SK-N-SH treated with all-trans-retinoic acid at 6 μM for 48 hours (cell line): ENCODE measurements around the gene TMEM130.

ENCODE experiments used
- ATAC-seq: fragments of 200-7000 bp; cut with Tn5 transposase; 3 replicates; pipeline ENCODE4 v1.9.1; 2020; ENCODE audit warnings: mild to moderate bottlenecking, moderate library complexity
- ARNTL ChIP-seq: fragments of 450-650 bp; formaldehyde crosslinking; IDR thresholded peaks from 2 replicates; pipeline ENCODE4 v1.5.0; 2020; ENCODE audit warnings: low read depth, mild to moderate bottlenecking, moderate library complexity, borderline replicate concordance
- BACH2 ChIP-seq: fragments of 250-450 bp; sonication (Bioruptor Pico); IDR thresholded peaks from 2 replicates; pipeline ENCODE4 v1.9.0; 2021; ENCODE audit warnings: mild to moderate bottlenecking, borderline replicate concordance
- CREB5 ChIP-seq: fragments of 250-450 bp; sonication (Bioruptor Pico); IDR thresholded peaks from 2 replicates; pipeline ENCODE4 v1.5.1; 2020; ENCODE audit warnings: low read depth, mild to moderate bottlenecking, moderate library complexity
- CSDC2 ChIP-seq: fragments of 250-450 bp; sonication (Bioruptor Pico); IDR thresholded peaks from 2 replicates; pipeline ENCODE4 v1.5.0; 2020; ENCODE audit warnings: mild to moderate bottlenecking, moderate library complexity
- ESRRG ChIP-seq: fragments of 250-450 bp; sonication (Bioruptor Pico); IDR thresholded peaks from 2 replicates; pipeline ENCODE4 v1.6.1; 2021; ENCODE audit warnings: mild to moderate bottlenecking
- GLIS3 ChIP-seq: fragments of 250-450 bp; sonication (Bioruptor Pico); IDR thresholded peaks from 2 replicates; pipeline ENCODE4 v1.5.0; 2020; ENCODE audit warnings: mild to moderate bottlenecking, moderate library complexity
- ISL1 ChIP-seq: fragments of 250-450 bp; sonication (Bioruptor Pico); IDR thresholded peaks from 2 replicates; pipeline ENCODE4 v2.1.2; 2022; ENCODE audit warnings: mild to moderate bottlenecking, moderate library complexity
- PATZ1 ChIP-seq: fragments of 250-450 bp; sonication (Bioruptor Pico); IDR thresholded peaks from 2 replicates; pipeline ENCODE4 v1.8.0; 2020; ENCODE audit warnings: mild to moderate bottlenecking, moderate library complexity, borderline replicate concordance
- POU6F1 ChIP-seq: fragments of 250-450 bp; sonication (Bioruptor Pico); IDR thresholded peaks from 2 replicates; pipeline ENCODE4 v1.8.0; 2021; ENCODE audit warnings: low read depth, mild to moderate bottlenecking, moderate library complexity, borderline replicate concordance
- PPARA ChIP-seq: fragments of 250-450 bp; sonication (Bioruptor Pico); IDR thresholded peaks from 2 replicates; pipeline ENCODE4 v1.5.0; 2020; ENCODE audit warnings: mild to moderate bottlenecking, borderline replicate concordance
- RARB ChIP-seq: fragments of 250-450 bp; sonication (Bioruptor Pico); IDR thresholded peaks from 2 replicates; pipeline ENCODE4 v1.8.0; 2021; ENCODE audit warnings: mild to moderate bottlenecking, moderate library complexity
- TCF4 ChIP-seq: fragments of 250-450 bp; sonication (Bioruptor Pico); IDR thresholded peaks from 2 replicates; pipeline ENCODE4 v1.8.0; 2021; ENCODE audit warnings: mild to moderate bottlenecking, moderate library complexity, borderline replicate concordance
- TOX ChIP-seq: fragments of 250-450 bp; sonication (Bioruptor Pico); IDR thresholded peaks from 2 replicates; pipeline ENCODE4 v1.8.0; 2021; ENCODE audit warnings: mild to moderate bottlenecking, moderate library complexity, borderline replicate concordance
- TSHZ2 ChIP-seq: fragments of 250-450 bp; sonication (Bioruptor Pico); IDR thresholded peaks from 2 replicates; pipeline ENCODE4 v1.5.0; 2020; ENCODE audit warnings: mild to moderate bottlenecking, moderate library complexity
- ZC3H10 ChIP-seq: fragments of 250-450 bp; sonication (Bioruptor Pico); IDR thresholded peaks from 2 replicates; pipeline ENCODE4 v1.5.1; 2021; ENCODE audit warnings: mild to moderate bottlenecking, moderate library complexity
- ZFP30 ChIP-seq: fragments of 450-650 bp; formaldehyde crosslinking; IDR thresholded peaks from 2 replicates; pipeline ENCODE4 v1.5.0; 2022; ENCODE audit warnings: mild to moderate bottlenecking, moderate library complexity
- ZNF565 ChIP-seq: fragments of 450-650 bp; formaldehyde crosslinking; conservative IDR thresholded peaks from 2 replicates; pipeline ENCODE4 v1.5.0; 2020; ENCODE audit warnings: low read depth, mild to moderate bottlenecking, moderate library complexity
- ZNF70 ChIP-seq: fragments of 450-650 bp; formaldehyde crosslinking; IDR thresholded peaks from 2 replicates; pipeline ENCODE4 v1.5.0; 2020; ENCODE audit warnings: mild to moderate bottlenecking, moderate library complexity

The TMEM130 gene

GRCh38 chr7:98913612-98914011 is 43.8 kb upstream of the TMEM130 start:
- TF ChIP-seq ZFP30 (CRISPR knock-in tag) (no peak), ARNTL (CRISPR knock-in tag) (no peak), BACH2 (CRISPR knock-in tag) (no peak), TOX (CRISPR knock-in tag) (no peak), ZNF565 (CRISPR knock-in tag) (no peak), TSHZ2 (CRISPR knock-in tag) (no peak), POU6F1 (no peak), ZNF70 (no peak), GLIS3 (no peak), TCF4 (CRISPR knock-in tag) (no peak), PATZ1 (CRISPR knock-in tag) (no peak), ESRRG (CRISPR knock-in tag) (no peak), CREB5 (CRISPR knock-in tag) (no peak), CSDC2 (CRISPR knock-in tag) (no peak), ZC3H10 (CRISPR knock-in tag) (no peak)
- TF ChIP-seq, all 23 proteins: peak for 0
- ATAC-seq: peak; percentile 94

- TF ChIP-seq TSHZ2 (CRISPR knock-in tag): no peak
- ATAC-seq: peak; percentile 27
These were observed 43.2 kb upstream of the TMEM130 start for GRCh38 chr7:98913026-98913425.

GRCh38 chr7:98911916-98912315 is 42.1 kb upstream of the TMEM130 start:
- no peak for ATAC-seq
- TF ChIP-seq ZNF70: no peak
- TF ChIP-seq ESRRG (CRISPR knock-in tag): no peak
- TF ChIP-seq PATZ1 (CRISPR knock-in tag): no peak
- no peak for TF ChIP-seq POU6F1
- TF ChIP-seq BACH2 (CRISPR knock-in tag): no peak
- TF ChIP-seq CREB5 (CRISPR knock-in tag): no peak
- no peak for TF ChIP-seq ZNF565 (CRISPR knock-in tag)
- no peak for TF ChIP-seq ARNTL (CRISPR knock-in tag)
- TF ChIP-seq TCF4 (CRISPR knock-in tag): no peak
- TF ChIP-seq PPARA (CRISPR knock-in tag): no peak
- TF ChIP-seq CSDC2 (CRISPR knock-in tag): no peak
- TF ChIP-seq RARB: no peak
- TF ChIP-seq ISL1 (CRISPR knock-in tag): no peak
- TF ChIP-seq ZFP30 (CRISPR knock-in tag): no peak
